CD4-positive, alpha-beta T cell treated with Interleukin-4 for 4 hours (primary cell): ENCODE data around the gene HEATR9.

Source experiments
- DNase-seq: peaks from one replicate; pipeline ENCODE4 v3.0.0-alpha.2; 2020

Gene HEATR9

GRCh38 chr17:35807371-35808144 lies 61.1 kb downstream of the HEATR9 start:
- DNase-seq, result no peak
